ENCODE data around the gene RBM4B. TPM values are rescaled to one million over a fixed set of nuclear protein-coding genes. Genes with fewer than 3 reads are reported as not detected.

RBM4B gene
- total and polyA plus RNA-seq, 2 of the 4 experiments (the other 2 are of a cell fraction) = 23.1 to 26.7 TPM

DNA sequence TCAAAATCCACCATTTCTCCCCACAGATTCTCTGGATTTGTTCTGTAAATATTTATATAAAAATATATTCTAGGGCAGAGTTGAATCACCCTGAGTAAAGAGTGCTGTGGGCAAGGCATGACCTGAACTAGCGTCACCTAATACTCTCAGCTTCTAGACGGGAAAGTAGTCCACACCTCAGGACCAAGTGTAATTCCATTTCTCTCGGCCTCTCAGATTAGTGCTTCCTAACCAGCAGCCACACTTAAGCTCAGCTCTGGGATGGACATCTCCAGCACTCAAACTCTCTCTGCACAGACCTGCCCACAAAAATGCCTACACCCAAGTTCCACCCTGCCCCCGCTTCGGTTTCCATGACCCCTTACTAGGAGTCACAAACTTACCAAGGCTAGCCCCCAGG is 46.0 kb upstream of the RBM4B start:
- Histone ChIP-seq H3K27ac (ENCODE audit: insufficient read depth, low read length) (no peak overlapping the region), H3K79me1 (ENCODE audit: low read depth in 1 of 2, low read length in 2 of 2) (no peaks in the 10 kb centered on the region), H3K4ac (ENCODE audit: low read depth, low read length) (no peak overlapping the region), H3K9me1 (ENCODE audit: insufficient read depth, low read length) (no peaks in the 10 kb centered on the region; the same call in none of the 2 replicates), H4K20me1 (ENCODE audit: insufficient read depth, low read length) (0 out of 2 replicates have a peak, but pooled peaks cover 2% of the 10 kb centered on the region), H3K18ac (ENCODE audit: low read depth, low read length) (no peak overlapping the region), H2AK9ac (replicated peaks; ENCODE audit: low read depth, low read length, poor library complexity) (no peak overlapping the region), H3K9ac (ENCODE audit: low read depth, low read length) (no peak overlapping the region), H2AK5ac (ENCODE audit: low read depth, low read length) (no peak overlapping the region), H2AFZ (replicated peaks; ENCODE audit: low read length, poor library complexity) (no peak overlapping the region), H3K36me3 (ENCODE audit: control insufficient read depth, insufficient read depth, low read length) (no peaks in the 10 kb centered on the region), H2BK5ac (ENCODE audit: low read depth, low read length, poor library complexity, severe bottlenecking) (no peak overlapping the region), H2BK20ac (ENCODE audit: low read depth, low read length) (no peak overlapping the region), H4K91ac (ENCODE audit: insufficient read depth, low read depth, low read length) (no peak overlapping the region), H3K27me3 (ENCODE audit: control insufficient read depth, insufficient read depth, low read length) (peaks cover 43% of the 10 kb centered on the region), H3K14ac (replicated peaks; ENCODE audit: low read depth, low read length) (no peak overlapping the region), H3K23ac (ENCODE audit: low read depth, low read length) (no peak overlapping the region), H2BK15ac (ENCODE audit: low read depth, low read length) (no peak overlapping the region), H3K4me3 (ENCODE audit: insufficient read depth, low read depth, low read length) (no peak overlapping the region), H3K4me2 (ENCODE audit: low read depth, low read length) (no peak overlapping the region), H4K5ac (ENCODE audit: low read depth, low read length) (no peak overlapping the region), H2BK120ac (ENCODE audit: low read depth, low read length) (no peak overlapping the region), H3K4me1 (ENCODE audit: control insufficient read depth, insufficient read depth, low read length) (peaks cover 4% of the 10 kb centered on the region; the same call in 1 of the 2 replicates), H4K8ac (ENCODE audit: low read depth in 2 of 2, low read length in 2 of 2) (no peak overlapping the region), H3K56ac (ENCODE audit: extremely low read depth, insufficient read depth, low read length) (no peak overlapping the region), H3K9me3 (ENCODE audit: control insufficient read depth, insufficient read depth, low read length) (no peaks in the 10 kb centered on the region)
- POLR2A ChIA-PET (ENCODE audit: unreplicated experiment) = no interaction called here
- CTCF ChIA-PET = interaction anchor here (1.0 kb wide), 1 partner anchor 360 kb away, joined by 3 read pairs; no protein-coding TSS in a partner anchor
- in situ Hi-C loops (cut with MboI; ENCODE audit: low sequenced_read_pairs) (no loop called here), dilution Hi-C loops (cut with HindIII; ENCODE audit: low sequenced_read_pairs, unreplicated experiment) (no loop called here), intact Hi-C loops (cut with micrococcal nuclease) (no loop called here)
- no TSS peak for BruUV-seq (replicated peaks)
- WGBS, 2 experiments (ENCODE audit: extremely low coverage in 2 of 2, insufficient read length in 1 of 2) = 100% methylated on average over 1 of the region's 5 CpGs; no CpG with 5 or more reads in 1 of the 2 experiments
- ATAC-seq (ENCODE audit: low read depth) (no peak), DNase-seq (no peak)
- no peak for TF ChIP-seq RFX5 (IDR thresholded peaks at IDR 0.05; ENCODE audit: low read depth, low read length)
- TF ChIP-seq RCOR1 (IDR thresholded peaks at IDR 0.05; ENCODE audit: insufficient replicate concordance, low read length) = no peak
- no peak for TF ChIP-seq NFE2L2 (IDR thresholded peaks at IDR 0.05; ENCODE audit: low read depth, low read length)
- TF ChIP-seq MAZ (IDR thresholded peaks at IDR 0.05; ENCODE audit: borderline replicate concordance, low read depth, low read length) = no peak
- no peak for TF ChIP-seq MXI1 (IDR thresholded peaks at IDR 0.05; ENCODE audit: borderline replicate concordance, low read depth, low read length)
- TF ChIP-seq SMC3 (IDR thresholded peaks at IDR 0.05; ENCODE audit: low read depth, low read length) = no peak
- TF ChIP-seq, protein P1, sequence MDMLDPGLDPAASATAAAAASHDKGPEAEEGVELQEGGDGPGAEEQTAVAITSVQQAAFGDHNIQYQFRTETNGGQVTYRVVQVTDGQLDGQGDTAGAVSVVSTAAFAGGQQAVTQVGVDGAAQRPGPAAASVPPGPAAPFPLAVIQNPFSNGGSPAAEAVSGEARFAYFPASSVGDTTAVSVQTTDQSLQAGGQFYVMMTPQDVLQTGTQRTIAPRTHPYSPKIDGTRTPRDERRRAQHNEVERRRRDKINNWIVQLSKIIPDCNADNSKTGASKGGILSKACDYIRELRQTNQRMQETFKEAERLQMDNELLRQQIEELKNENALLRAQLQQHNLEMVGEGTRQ (IDR thresholded peaks at IDR 0.05; ENCODE audit: low read depth, low read length) = no peak
- TF ChIP-seq FOS (IDR thresholded peaks at IDR 0.05; ENCODE audit: low read depth, low read length) = no peak
- no peak for TF ChIP-seq RAD21 (IDR thresholded peaks at IDR 0.05; ENCODE audit: low read length)
- no peak for TF ChIP-seq MAFK (IDR thresholded peaks at IDR 0.05; ENCODE audit: low read depth, low read length)
- TF ChIP-seq, protein P2, sequence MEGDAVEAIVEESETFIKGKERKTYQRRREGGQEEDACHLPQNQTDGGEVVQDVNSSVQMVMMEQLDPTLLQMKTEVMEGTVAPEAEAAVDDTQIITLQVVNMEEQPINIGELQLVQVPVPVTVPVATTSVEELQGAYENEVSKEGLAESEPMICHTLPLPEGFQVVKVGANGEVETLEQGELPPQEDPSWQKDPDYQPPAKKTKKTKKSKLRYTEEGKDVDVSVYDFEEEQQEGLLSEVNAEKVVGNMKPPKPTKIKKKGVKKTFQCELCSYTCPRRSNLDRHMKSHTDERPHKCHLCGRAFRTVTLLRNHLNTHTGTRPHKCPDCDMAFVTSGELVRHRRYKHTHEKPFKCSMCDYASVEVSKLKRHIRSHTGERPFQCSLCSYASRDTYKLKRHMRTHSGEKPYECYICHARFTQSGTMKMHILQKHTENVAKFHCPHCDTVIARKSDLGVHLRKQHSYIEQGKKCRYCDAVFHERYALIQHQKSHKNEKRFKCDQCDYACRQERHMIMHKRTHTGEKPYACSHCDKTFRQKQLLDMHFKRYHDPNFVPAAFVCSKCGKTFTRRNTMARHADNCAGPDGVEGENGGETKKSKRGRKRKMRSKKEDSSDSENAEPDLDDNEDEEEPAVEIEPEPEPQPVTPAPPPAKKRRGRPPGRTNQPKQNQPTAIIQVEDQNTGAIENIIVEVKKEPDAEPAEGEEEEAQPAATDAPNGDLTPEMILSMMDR (conservative IDR thresholded peaks at IDR 0.05; ENCODE audit: low read depth, low read length) = no peak
- TF ChIP-seq, protein P3, sequence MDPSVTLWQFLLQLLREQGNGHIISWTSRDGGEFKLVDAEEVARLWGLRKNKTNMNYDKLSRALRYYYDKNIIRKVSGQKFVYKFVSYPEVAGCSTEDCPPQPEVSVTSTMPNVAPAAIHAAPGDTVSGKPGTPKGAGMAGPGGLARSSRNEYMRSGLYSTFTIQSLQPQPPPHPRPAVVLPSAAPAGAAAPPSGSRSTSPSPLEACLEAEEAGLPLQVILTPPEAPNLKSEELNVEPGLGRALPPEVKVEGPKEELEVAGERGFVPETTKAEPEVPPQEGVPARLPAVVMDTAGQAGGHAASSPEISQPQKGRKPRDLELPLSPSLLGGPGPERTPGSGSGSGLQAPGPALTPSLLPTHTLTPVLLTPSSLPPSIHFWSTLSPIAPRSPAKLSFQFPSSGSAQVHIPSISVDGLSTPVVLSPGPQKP (IDR thresholded peaks at IDR 0.05; ENCODE audit: borderline replicate concordance, low read depth, low read length) = no peak
- TF ChIP-seq BHLHE40 (IDR thresholded peaks at IDR 0.05; ENCODE audit: low read depth, low read length) = no peak
- no peak for TF ChIP-seq CEBPB (IDR thresholded peaks at IDR 0.05; ENCODE audit: low read depth, low read length)
- no peak for TF ChIP-seq CHD1 (IDR thresholded peaks at IDR 0.05; ENCODE audit: low read depth, low read length)
- no peak for TF ChIP-seq POLR2A (IDR thresholded peaks at IDR 0.05; ENCODE audit: low read depth, low read length)
